PC-3 (cell line): ENCODE results near the gene PPP3R1.

Experiments used
- CTCF ChIP-seq: fragments of 300-600 bp; sonication (generic); conservative IDR thresholded peaks from 2 replicates; pipeline ENCODE4 v1.5.1; 2017; ENCODE audit warnings: antibody characterized with exemption, low read depth, mild to moderate bottlenecking, low read length
- EZH2 ChIP-seq: fragments of 300-600 bp; sonication (generic); IDR thresholded peaks from one replicate; pipeline ENCODE4 v1.6.1; 2017; ENCODE audit warnings: antibody characterized with exemption, mild to moderate bottlenecking, low read length; ENCODE audit not compliant: unreplicated experiment

DNA sequence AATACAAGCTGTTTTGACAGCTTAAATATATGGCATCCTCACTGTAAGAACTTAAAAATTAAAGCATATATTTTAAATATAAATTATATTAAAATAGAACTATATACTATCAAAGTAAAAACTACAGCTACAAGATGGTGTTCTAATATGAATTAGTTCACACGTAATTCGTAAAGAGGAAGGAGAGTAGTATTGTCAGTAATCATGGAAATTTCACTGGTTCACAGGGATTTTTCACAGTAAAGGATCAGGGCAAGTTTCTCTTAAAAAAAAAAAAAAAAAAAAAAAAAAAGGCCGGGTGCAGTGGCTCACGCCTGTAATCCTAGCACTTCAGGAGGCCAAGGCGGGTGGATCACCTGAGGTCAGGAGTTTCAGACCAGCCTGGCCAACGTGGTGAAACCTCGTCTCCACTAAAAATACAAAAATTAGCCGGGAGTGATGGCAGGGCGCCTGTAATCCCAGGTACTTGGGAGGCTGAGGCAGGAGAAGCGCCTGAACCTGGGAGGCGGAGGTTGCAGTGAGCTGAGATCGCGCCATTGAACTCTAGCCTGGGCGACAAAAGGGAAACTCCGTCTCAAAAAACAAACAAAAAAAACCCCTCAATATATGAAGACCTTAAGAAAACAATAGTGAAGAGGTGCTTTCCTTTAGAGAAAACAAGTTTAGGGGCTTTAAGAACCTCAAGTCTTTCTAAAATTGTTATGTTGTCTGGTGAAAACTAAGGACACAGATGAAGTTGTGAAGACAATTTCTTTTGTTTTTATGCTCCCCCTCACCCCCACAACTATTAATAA, 62.1 kb downstream of the PPP3R1 start:
- TF ChIP-seq CTCF (no peak), EZH2 (no peak)
